AG04450 (cell line): ENCODE measurements around the gene TNFSF11. TPM values are rescaled to one million over a fixed set of nuclear protein-coding genes. Genes with fewer than 3 reads are reported as not detected.

Experiments
- CTCF ChIA-PET: fragments of 300-600, 350-600 bp; formaldehyde crosslinking; extraction: SDS; loops from one replicate; lab custom pipeline; 2022; ENCODE audit warnings: antibody characterized with exemption, inconsistent platforms; lab: Charles Lee
- POLR2A ChIA-PET: fragments of 350-600 bp; formaldehyde crosslinking; extraction: SDS; loops from one replicate; lab custom pipeline; 2021; ENCODE audit warnings: antibody characterized with exemption, inconsistent platforms; lab: Yijun Ruan, JAX
- DNase-seq: peaks from one replicate; pipeline ENCODE4 v3.0.0-alpha.2; 2011; ENCODE audit warnings: low read depth, low spot score
- H3K27ac ChIP-seq: one replicate; pipeline ENCODE4 v1.5.1; 2012; ENCODE audit warnings: low read depth, low read length, control low read depth
- H3K27me3 ChIP-seq: one replicate; pipeline ENCODE4 v1.6.0; 2012; ENCODE audit warnings: low read length; ENCODE audit not compliant: control insufficient read depth, insufficient read depth
- H3K4me3 ChIP-seq: 2 replicates; pipeline ENCODE4 v1.5.1; 2011; ENCODE audit warnings: mild to moderate bottlenecking, low read depth, low read length, control low read depth
- H3K9me3 ChIP-seq: 2 replicates; pipeline ENCODE4 v1.5.1; 2012; ENCODE audit warnings: low read length; ENCODE audit not compliant: control insufficient read depth, insufficient read depth
- CTCF ChIP-seq: IDR thresholded peaks from 2 replicates; pipeline ENCODE4 v1.5.1; 2011; ENCODE audit warnings: low read depth, low read length, control low read depth, inconsistent platforms
- polyA plus RNA-seq: library from polyadenylated mRNA; depleted of rRNA; stranded (reverse); fragments of >200 nt; gene quantifications from 2 replicates; pipeline ENCODE4 v1.2.3, GENCODE V29; 2011

The TNFSF11 gene
- polyA plus RNA-seq, 1 experiment = not detected

- DNase-seq = no peak
- Histone ChIP-seq H3K9me3 (no peaks in the 10 kb centered on the region), H3K27me3 (peaks cover 28% of the 10 kb centered on the region), H3K27ac (no peak overlapping the region), H3K4me3 (no peak overlapping the region)
- POLR2A ChIA-PET = no interaction called here
- CTCF ChIA-PET = no interaction called here
- no peak for TF ChIP-seq CTCF
These were observed 54.7 kb downstream of the TNFSF11 start for GRCh38 chr13:42628666-42629065.

GRCh38 chr13:42631181-42631580 lies 57.2 kb downstream of the TNFSF11 start:
- POLR2A ChIA-PET = no interaction called here

GRCh38 chr13:42633495-42633894 lies 59.5 kb downstream of the TNFSF11 start:
- H3K27me3 ChIP-seq = no peaks in the 10 kb centered on the region
- ChIA-PET POLR2A (no interaction called here), CTCF (no interaction called here)
- TF ChIP-seq CTCF = no peak
- H3K27ac ChIP-seq = no peak overlapping the region
- DNase-seq = no peak
- no peak overlapping the region for H3K4me3 ChIP-seq
- no peaks in the 10 kb centered on the region for H3K9me3 ChIP-seq

More at GRCh38 chr13:42631181-42631580, 57.2 kb downstream of the TNFSF11 start:
- Histone ChIP-seq H3K27ac (no peak overlapping the region), H3K27me3 (peaks cover 10% of the 10 kb centered on the region), H3K9me3 (no peaks in the 10 kb centered on the region), H3K4me3 (no peak overlapping the region)
- CTCF ChIA-PET = no interaction called here
- no peak for DNase-seq
- TF ChIP-seq CTCF = no peak

- Histone ChIP-seq H3K4me3 (no peak overlapping the region), H3K9me3 (no peaks in the 10 kb centered on the region; the same call in 1 of the 2 replicates), H3K27ac (no peak overlapping the region), H3K27me3 (no peaks in the 10 kb centered on the region)
- DNase-seq = no peak
- POLR2A ChIA-PET = no interaction called here
- CTCF ChIA-PET = interaction anchor here (0.5 kb wide), 1 partner anchor 707 kb away, joined by 3 read pairs; no protein-coding TSS in a partner anchor
- no peak for TF ChIP-seq CTCF
These were observed 64.1 kb downstream of the TNFSF11 start for GRCh38 chr13:42638101-42638500.

GRCh38 chr13:42638886-42639285 lies 64.9 kb downstream of the TNFSF11 start:
- Histone ChIP-seq H3K27ac (no peak overlapping the region), H3K9me3 (no peaks in the 10 kb centered on the region; the same call in 1 of the 2 replicates), H3K27me3 (no peaks in the 10 kb centered on the region), H3K4me3 (no peak overlapping the region)
- DNase-seq = no peak
- POLR2A ChIA-PET = no interaction called here
- TF ChIP-seq CTCF = no peak
- CTCF ChIA-PET = interaction anchor here (0.5 kb wide), 1 partner anchor 708 kb away, joined by 3 read pairs; no protein-coding TSS in a partner anchor
